ENCODE measurements around the gene TMEM185B.
"Not testable (repeated sequence)": the region's sequence is repeated elsewhere in the genome, so short reads cannot be mapped to it uniquely, and the experiment has no call there.

TMEM185B gene

GRCh38 chr2:120252225-120253020 lies 29.2 kb upstream of the TMEM185B start, which contains the start of gene RALB:
Gene RALB (plus strand): TSS chr2:120252852. CDS start chr2:120278665, 25,813 bp downstream.
- peak; percentile 95 for DNase-seq

- no peak for DNase-seq
Observed at GRCh38 chr2:120251880-120252224, 28.7 kb upstream of the TMEM185B start.

- DNase-seq: no peak
Observed at GRCh38 chr2:120251078-120251477, 27.9 kb upstream of the TMEM185B start.

GRCh38 chr2:120250640-120251039 lies 27.4 kb upstream of the TMEM185B start:
- DNase-seq: no peak

GRCh38 chr2:120247851-120248250 lies 24.7 kb upstream of the TMEM185B start:
- DNase-seq: no peak

- DNase-seq: no peak
Observed at GRCh38 chr2:120246546-120247300, 23.5 kb upstream of the TMEM185B start.

DNA sequence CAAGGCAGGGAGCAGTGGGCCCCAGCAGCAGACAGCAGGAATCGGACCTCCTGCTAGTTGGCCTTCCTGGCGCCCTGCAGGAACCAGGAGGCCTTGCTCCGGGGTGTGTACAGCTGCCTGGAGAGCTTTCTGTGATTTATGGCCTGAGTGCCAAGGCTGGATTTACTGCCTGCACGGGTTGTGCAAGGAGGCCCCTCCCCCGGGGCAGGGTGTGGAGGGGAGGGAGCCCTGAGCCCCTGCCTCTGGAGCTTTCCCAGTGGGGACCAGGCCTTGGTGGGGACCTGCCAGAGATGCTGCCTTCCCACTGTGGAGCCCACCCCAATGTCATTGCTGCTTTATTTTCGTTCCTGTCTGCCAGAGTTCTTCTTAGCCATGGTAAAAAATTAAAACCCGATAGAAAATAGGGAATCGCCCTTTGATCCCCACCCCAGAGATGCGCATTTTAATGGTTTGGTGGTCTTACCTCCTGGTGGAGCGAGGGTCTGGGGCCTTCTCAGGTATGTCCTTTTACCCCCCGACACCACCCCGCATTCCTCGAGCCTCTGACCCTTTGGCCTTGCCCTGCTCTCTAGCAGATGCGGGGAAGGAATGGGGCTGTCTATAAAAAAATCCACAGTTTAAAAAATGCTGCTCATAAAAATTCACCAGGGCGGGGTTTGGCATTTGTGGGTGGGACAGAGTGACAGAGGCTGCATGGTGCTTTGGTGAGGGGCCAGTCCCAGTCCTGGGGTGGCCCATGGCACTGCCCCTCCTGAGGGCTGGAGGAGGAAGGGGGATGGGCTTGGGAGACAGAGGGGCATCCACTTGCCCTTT lies 22.5 kb upstream of the TMEM185B start:
- DNase-seq: peak; percentile 72

DNA sequence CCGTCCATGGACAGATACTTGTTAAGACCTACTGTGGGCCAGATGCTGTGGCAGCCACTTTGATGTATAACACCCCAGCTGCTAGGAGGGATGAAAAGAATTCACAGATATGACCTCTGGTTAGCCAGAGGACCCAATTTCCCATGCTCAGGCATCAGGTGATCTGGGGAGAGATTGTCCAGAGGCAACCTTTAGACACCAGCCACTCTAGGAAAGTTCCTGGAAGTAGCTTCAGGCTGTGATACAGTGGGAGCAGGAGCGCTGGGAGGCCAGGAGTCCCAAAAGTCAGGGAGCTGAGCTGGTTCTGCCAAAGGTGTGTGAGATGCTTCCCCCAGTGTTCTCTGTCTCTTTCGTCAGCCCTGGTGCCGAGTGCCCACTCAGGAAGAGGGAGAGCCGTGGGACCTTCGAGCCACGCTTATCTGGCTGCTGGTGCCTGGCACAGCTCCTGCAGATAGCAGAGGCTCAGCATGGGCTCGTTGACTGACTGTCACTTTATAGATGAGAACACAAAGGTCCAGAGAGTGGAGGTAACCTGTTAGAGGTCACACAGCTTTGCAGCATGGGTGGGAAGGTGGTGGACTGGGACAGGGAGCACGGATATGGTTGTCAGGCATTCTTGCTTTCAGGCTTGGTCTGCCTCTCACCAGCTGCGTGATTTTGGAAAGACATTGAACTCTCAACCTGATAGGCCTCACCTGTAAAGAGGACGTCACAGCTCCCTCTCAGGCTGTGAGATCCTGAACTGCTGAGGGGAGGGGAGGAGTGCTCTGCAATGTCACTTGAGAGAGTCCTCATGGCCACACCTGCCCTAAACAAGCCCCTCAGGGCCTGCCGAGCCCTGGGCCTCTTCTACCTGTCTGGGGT lies 21.7 kb upstream of the TMEM185B start:
- no peak for DNase-seq

DNA sequence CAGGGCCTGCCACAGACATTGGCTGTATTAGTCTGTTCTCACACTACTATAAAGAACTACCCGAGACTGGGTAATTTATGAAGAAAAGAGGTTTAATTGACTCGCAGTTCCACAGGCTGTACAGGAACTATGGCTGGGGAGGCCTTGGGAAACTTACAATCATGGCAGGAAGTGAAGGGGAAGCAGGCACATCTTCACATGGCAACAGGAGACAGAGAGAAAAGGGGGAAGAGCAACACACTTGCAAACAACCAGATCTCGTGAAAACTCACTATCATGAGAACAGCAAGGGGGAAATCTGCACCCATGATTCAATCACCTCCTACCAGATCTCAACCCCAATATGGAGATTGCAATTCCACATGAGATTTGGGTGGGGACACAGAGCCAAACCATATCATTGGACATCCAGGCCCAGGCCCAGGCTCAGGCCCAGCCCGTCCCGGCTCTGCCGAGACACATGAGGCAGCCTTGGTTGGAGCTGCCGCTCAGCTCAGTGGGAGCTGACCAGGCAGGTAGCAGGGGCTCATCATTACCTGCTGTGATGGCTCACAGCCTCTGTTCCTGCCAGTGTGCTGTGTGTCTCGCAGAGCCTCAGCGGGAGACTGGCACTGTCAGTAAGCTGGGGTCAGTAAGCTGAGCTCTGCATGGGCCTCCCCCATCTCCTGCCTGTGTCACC lies 20.8 kb upstream of the TMEM185B start:
- DNase-seq: no peak

DNA sequence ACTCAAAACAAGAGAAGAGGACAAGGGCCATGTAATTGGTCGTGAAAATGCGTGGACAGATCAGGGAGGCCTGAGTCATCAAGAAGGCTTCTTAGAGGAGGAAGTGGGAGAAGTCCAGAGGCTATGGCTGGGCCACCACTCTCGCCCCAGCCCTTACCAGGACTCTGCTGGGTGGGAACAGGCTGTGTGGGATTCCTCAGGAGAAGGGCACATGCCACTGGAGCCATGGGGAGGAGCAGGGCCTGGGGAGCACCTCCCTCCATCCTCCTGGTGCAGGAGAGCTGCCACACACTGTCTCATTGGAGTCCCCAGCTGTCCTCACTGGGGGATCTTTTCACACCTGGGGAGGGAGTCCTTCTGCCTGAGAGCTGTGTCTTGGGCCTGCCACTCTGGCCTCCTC lies 20.0 kb upstream of the TMEM185B start:
- no peak for DNase-seq

- DNase-seq: no peak
Observed at GRCh38 chr2:120241684-120242083, 18.5 kb upstream of the TMEM185B start.

GRCh38 chr2:120240901-120241429 lies 17.8 kb upstream of the TMEM185B start:
- DNase-seq: no peak

- DNase-seq: no peak
Observed at GRCh38 chr2:120239488-120240287, 16.5 kb upstream of the TMEM185B start.

DNA sequence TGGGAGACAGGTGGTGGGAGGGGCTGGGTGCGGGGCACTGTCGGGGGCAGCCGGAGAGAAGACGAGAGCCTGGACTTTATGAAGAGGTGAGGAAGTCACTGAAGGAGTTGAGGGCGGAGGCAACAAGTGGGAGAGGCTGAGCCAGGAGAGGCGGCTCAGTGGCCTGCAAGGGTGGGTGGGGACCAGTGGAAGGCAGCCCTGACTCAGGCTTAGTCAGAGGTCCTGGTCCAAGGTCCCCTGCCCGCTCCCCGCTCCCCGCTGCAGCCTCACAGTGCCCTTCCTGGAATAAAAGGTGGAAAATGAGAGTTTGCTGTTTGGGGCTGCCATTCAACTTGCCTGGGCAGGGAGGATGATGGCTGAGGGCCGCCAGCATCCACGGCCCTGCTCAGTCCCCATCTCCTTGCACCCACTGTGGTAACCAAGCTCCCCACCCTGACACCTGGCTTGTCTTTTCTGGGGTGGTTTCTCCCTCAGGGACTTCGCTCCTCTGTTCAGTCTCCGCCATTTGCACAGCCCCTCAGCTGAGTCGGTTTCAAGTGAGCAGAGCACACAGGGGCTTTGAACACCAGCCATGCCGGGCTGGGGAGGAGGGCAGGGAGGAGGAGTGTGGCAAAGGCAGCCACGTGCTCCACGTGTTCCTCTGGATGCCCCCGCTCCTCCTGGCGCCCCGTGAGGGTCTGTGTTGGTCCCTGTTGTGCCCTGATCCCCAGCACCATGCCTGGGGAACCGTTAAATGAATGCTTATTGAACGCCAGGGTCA lies 15.7 kb upstream of the TMEM185B start:
- DNase-seq: no peak

DNA sequence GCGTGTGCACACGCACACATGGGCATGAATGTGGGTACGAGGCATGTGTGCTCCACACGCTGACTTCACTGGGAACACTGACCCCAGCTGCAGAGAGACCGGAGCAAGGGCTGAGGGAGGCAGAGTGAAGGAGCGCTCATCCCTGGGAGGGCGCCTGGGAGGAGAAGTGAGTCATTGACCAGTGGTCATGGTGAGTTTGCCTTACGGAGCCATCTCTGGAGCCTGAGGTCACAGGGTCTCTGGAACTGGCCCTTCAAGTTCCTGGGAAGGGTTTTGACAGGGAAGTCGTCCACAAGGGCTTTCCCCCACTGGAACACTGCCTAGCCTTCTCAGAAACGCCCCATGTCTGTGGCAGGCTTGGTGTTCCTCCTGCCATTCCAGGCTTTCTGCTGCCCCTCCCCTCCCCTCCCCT lies 14.3 kb upstream of the TMEM185B start:
- no peak for DNase-seq

DNA sequence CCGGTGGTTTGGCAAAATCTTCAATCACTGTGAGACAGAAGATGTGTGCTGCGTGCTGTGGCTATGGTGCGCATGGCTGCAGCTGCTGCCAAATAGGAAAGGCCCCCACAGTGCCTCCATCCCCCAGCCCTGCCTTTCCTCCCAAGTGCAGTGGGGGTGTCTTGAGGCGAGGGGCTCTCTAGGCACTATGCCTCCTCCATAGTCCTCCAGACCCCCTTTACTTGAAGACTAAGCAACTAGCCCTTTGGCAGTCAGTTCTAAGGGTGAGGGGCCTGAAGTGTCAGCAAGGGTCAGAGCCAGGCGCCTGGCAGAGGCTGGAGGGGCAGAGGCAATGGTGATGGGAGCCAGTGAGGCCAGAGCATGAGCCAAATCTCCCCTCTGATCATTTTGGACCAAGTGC lies 13.6 kb upstream of the TMEM185B start:
- DNase-seq: no peak

DNA sequence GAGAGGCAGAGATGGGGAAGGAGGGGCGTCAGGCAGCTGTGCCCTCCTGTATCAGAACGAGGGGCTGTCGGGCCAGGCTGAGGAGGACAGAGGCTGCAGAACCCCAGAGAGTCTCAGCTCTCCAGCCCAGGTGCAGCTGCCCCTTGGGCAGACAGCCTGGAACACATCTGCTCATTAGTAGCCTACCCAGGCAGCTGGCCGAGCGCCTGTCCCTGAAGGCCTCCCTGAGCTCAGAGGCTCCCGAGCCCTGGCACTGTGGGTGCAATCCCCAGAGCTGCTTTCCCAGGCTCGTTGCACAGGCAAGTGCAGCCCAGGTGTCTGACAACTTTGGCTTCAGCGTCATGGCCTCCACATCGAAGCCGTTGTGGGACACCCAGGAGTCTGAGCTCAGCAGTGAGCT lies 13.1 kb upstream of the TMEM185B start:
- DNase-seq: no peak

- no peak for DNase-seq
Observed at GRCh38 chr2:120235681-120236080, 12.5 kb upstream of the TMEM185B start.

DNA sequence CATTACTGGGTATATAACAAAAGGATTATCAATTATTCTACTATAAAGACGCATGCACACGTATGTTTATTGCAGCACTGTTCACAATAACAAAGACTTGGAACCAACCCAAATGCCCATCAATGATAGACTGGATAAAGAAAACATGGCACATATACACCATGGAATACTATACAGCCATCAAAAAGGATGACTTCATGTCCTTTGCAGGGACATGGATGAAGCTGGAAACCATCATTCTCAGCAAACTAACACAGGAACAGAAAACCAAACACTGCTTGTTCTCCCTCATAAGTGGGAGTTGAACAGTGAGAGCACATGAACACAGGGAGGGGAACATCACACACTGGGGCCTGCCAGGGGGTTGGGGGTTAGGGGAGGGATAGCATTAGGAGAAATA lies 12.0 kb upstream of the TMEM185B start:
- not testable (repeated sequence) for DNase-seq

All from right kidney (tissue), 1 donor.